Stimulated activated naive CD4-positive, alpha-beta T cell (primary cell): ENCODE data around the gene MMP3.

Experiments used
- DNase-seq, 6 experiments: peaks; one replicate each; lab custom pipeline; 2025; lab: John Stamatoyannopoulos, UW

MMP3 gene

DNA sequence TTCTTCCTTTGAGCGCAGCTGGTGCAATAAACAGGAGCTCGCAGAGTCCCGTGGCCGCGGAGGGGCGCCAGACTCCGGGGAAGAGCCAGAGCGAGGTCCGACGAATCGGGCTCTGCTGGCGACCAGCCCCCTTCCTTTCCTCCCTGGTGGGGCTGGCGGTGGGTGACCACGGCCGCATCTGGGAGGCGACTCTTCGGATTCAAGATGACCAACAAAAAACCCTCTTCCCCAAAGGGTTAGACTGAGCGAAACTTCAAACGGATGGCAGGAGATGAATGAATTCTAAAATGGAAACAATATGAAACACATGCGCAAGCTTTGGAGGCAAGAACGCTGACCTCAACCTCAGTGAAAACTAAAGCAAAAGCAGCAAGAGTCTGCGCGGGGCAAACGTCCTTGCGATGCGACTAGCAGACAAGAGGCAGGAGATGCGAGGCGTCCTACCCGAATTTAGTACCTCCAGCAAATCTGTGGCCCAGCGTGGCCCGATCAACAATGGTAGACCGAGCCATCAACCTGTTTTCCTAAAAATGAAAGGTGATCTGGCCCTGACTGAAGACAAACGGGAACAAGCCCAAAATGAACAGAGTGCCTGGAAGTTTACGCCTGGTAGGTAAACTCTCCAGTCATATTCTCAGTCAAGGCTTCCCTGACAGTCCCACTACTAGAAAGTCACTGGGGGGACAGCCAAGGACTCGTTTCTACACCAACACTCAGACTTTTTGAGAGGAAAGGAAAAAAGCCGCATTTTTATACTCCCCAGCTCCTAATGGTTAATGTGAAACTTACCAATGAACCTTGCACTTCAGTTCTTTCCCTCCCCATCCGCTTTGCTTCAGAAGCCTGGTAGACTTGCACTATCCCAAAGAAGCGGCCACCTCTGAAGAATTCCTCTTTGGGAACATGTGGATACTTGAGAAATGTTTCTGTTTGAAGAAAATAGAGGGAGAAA, 11.6 kb downstream of the MMP3 start:
- DNase-seq: no peak

DNA sequence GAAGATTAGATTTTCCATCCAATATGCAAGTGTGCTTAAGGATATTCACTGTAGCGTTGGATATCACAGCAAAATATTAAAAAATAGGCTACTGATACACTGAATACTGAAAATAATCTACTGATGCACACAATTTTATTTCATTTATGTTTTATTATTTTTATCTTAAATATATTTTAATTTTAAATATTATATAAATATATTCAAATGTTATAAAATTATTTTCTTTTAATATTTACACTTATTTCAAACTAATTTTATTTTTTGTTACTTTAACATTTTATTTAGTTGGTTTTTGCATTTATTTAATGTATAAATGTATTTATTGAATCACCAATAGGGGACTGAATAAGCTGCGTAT, 12.3 kb downstream of the MMP3 start:
- DNase-seq: no peak

DNA sequence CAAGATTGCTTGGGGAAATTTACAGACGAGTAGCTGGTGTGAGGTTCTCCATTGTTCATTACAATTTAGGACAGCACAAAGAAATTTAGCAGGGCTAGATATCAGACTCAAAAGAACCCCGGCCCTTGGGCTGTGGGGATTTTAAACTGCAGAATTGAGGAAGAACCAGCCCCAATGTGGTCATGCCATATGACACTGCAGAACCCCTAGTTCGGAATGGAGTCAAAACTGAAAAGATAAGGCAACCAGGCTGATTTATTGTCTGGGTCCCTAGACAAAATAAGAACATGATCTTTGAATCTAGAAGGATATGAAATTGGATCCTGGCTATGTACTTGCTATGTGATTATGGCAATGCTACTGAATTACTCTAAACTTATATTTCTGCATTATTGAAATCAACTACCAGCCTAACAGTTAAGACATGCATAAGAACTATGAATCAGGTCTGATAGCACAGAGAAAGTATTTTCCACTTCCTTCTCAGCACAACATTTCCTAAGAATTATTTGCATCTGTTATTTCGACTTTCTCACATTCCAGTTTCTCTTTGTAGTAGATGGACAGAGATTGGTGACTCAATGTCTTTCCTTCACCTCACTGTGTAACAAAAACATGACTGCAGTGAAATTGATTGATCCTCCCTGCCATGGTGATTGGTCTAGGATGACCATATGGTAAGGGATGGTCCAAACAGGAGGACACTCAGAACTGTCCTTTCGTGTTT, 13.2 kb downstream of the MMP3 start:
- no peak for DNase-seq

DNA sequence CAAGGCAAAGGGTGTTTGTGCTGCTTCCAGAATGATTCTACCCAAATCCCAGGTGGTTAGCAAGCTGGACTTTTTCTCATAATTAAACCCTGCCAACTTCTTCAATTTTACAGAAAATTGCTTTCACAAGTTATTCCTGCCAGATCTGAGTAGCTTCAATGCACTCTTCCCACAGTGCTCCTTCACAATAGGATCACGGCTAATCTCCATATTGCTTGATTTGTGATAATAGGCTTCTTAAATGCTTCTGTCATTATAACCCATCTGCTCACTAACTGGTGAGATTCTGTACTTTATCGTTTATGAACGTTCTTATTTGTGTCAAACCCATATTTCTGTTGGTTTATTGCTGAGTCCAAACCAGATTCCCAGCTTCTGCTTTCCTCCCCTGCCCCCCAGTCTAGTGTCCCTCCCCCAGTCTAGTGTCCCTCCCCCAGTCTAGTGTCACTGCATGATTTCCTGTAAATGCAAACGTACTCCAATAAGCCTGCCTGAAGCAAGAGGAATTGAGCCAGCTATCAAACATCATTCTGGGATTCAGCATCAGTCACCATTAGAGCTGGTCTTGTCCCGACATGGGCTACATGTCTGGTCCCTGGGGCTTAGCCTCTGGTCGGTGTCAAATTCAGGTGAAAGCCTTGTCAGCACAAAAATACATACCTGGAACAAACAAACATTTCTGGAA, 14.0 kb downstream of the MMP3 start:
- no peak for DNase-seq

DNA sequence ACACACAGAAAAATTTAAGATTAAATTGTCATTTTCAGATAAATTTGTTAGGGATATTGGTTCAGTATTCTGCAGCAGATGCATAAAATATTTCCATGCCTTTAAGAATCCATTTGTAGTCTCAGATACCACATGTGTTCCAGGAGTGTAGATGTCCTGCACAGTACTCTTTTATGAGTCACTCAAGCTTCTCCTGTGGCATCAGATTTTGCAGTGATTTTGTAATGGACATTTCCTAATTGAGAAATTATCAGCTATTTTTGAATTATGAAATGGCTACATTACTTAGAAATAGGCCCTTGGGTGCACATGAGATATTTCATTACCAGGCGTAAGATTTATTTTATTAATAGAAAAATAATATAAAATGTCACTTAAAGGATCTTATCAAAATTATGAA, 18.9 kb downstream of the MMP3 start:
- DNase-seq: no peak

DNA sequence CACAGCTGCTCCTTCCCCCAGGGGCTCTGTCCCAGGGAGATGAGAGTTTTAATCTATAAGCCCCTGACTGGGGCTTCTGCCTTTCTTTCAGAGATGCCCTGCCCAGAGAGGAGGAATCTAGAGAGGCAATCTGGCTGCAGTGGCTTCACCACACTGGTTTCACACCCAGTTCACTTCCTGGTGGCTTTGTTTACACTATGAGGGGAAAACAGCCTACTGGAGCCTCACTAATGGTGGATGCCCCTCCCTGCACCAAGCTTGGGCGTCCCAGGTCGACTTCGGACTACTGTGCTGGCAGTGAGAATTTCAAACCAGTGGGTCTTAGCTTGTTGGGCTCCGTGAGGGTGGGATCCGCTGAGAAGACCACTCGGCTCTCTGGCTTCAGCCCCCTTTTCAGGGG, 23.9 kb downstream of the MMP3 start:
- DNase-seq: no peak

DNA sequence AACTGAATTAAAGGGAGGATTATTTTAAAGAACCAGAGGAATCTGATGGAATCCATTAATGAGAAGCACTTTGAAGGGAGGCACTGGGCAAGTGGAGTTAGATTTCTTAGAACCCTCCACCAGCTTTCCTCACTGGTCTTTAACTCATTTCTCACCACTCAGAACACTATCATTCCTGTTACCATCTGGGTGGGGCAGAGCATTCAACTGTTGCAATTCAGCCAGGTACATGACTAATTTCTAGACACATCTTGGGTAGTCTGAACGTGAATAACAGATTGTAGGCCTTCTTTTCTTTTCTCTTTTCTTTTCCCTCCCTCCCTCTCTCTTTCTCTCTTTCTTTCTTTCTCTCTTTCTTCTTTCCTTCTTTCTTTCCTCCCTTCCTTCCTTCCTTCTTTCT, 29.9 kb downstream of the MMP3 start:
- DNase-seq: no peak

DNA sequence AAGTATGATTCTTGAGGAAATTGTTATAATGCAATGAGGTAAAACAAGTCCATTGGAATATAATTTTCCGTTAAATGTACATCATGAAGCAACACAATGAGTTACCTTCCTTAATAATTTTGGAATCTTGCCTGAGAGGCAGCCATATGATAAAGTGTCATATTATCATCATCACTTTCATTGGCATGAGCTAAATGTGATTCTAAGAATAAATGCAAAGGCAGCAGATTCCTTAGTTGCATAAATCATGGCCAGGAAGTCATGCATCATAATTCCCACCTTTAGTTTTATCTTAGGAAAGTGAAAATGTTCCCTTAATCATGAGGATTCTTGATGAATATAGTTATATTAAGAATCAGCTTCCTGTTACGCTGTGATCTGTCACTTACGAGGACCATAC, 31.2 kb downstream of the MMP3 start:
- no peak for DNase-seq

DNA sequence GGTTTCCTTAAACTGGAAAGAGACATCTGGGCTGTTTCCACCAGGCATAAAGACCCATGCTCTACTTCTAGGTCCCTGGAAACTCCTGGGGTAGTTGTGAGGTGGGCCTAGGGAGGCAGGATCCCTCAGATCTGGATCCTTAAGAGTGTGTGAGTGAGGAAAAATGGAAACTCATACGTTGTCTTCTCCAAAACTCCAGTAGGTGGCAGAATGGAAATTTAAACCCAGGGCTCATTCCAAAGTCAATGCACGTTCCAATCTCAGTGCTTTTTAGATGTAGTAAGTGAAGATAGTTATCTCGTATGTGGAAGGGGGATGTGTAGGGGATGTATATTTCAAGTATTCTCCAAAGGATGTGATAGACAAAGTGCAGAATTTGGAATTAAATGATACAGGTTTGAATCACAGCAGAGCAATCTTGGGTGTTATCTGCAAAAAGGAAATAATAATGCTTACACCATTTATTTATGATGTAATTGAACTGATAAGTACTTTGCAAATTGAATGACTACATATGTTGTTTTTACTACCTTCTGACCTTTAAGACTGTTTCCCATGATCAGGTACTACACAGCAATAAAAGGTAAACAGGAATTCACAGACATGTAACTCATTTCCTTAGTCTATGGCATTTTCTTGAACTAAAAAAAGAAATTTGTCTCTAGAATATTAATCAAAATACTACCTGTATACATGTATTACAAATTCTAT, 32.3 kb downstream of the MMP3 start:
- DNase-seq: no peak

DNA sequence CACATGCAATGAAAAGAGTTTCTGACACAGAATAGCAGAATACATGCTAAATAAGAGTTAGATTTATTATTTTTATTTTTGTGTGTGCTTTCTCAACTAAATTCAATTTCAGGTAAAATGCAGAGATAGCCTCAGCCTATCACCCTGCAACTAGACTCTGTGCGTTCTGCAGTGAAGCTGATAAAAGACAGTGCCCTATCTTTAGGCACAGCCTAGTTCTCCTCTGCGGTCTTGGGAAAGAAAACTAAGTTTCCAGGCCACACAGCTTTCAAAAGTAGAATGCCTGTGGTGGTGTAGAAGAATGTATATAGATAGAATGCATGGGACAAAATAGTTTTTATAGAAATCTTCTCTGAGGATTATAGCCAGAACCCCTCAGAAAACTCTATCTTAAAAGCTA, 33.4 kb downstream of the MMP3 start:
- no peak for DNase-seq

DNA sequence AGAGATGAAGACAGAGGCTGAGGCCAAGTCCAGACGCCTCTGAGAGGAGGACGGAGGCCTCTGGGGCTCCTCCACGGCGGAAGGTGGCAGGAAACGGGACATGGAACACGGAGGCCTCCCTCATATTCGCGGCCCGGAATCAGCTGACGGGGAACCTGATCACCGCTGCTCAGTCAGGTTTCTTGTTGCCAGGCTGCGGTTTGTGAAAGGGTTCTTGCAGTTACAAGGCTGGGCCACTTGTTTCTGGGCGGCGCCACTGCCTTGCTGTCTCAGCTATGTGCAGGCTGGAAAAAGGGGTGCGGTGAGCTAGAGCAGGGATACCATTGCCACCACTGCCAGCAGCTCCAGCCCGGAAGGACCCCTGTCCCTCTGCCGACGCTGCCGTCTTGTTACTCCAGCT, 35.5 kb downstream of the MMP3 start:
- DNase-seq: no peak

DNA sequence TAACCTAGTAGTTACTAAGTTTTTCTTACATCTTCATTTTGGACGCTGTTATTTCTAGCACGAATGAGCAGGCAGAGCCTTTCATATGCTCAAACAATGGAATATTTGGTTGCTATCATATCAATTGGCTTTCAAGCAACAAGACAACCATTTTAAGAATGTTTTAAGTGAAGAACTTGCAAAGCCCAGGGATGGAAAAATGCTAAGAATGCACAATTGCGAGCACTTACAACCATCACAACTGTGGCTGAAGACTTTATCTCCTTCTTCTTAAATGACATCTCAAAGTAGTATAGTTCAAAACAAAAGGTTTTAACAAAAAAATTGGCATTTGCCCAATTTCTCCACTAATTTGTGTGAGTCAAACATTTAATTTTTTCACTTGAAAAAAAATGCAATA, 37.1 kb downstream of the MMP3 start:
- DNase-seq: no peak

DNA sequence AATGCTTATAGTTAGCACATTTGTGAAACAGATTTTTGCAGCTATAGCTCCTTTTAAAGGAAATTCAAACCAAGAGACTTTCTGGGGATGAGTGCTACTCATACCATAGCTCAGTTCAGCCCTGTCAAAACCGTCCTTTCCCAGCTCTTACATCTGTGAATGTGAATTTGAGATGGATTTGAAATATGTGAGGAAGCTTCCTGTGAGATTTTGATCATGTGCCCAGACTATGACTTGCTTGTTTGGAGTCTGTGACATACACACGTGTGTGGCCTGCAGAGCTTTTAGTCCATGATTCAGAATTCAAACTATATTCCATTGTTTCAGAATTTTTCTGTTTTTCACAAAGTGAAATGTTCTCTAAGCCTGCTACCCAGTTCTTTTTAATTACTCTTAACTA, 41.1 kb downstream of the MMP3 start:
- DNase-seq: no peak

DNA sequence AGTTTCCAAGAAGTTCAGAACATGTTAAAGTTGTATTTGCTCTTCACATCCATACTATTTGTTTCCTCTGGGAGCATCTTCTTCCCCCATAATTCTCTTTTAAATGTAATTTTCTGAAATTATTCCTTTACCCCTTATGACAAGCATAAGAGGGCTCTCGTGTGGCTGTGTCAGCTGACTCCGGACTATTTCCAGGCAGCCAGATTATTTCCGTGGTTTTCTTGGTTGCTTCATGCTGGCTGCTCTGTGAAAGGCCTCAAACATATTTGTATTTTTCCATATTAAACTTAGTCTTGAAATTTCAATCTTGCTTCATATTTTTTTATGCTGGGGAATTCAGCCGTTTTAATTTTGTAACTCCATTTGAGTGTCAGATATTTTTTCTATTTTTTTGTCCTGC, 42.6 kb downstream of the MMP3 start:
- DNase-seq: no peak

DNA sequence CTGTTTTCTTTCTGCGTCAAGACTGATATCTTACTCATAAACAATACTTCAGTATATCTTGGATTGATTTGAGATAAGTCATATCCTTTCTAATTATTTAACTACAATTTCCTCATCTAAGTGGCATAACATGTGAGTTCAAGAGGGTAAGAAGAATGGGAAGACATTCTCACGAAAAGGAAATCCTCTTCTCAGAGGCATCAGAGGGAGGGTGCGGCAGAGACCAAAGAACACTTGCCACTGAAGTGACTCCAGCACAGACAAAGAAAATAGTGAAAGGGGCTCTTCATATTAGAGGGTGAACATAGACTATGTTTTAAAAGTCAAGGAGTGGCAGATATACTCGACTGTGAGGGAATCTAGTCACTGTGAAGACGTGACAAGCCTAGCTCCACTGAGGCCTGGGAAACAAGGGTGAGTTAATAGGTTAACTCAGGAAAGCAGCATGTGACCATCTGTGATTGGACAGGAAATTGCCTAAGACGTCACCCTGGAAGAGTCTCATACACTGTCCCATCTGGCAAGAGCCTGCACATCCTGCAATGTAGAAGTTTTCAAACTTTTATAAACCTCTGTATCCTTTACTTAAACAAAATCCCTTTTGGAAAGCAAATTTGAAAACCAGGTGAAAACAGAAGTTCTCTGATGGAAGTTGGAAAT, 43.6 kb downstream of the MMP3 start:
- no peak for DNase-seq

DNA sequence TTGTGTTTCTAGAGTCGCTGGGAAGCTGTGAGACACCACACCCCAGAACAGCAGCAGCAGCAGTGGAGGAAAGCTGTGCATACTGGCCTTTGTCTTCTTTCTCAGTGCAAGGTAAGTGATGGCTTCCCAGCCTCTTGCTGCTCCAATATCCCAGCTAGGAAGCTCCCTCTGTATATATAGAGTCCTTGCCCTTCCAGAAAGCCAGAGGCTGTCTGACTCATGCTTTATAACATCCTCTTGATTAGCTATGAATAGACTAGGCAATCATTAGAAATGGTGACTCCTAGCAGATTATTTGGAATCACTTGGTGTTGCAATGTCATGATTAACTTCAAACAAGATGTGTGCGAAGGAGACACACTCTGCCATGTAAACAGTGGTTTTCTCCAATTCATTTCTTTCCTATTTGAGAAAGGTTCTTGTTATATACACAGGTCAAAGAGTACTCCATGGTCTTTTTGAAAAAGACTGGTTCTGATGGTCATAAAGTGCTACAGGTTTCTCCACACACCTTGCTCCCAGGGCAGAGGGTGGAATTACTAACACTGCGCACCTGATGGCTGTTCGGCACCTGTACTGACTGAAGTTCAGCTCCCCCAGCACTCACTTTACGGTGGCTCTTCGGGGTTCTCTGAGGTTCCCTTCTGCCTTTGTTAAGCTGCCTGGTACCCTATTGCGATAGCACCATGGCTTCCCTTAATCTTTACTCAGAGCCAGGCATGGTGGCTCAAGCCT, 45.2 kb downstream of the MMP3 start, which contains the start of gene MMP1:
Gene MMP1, minus strand, starts transcription at position 149 of the 735 bp plus-strand sequence. Its CDS starts 68 bp downstream, at position 81.
- DNase-seq: no peak

DNA sequence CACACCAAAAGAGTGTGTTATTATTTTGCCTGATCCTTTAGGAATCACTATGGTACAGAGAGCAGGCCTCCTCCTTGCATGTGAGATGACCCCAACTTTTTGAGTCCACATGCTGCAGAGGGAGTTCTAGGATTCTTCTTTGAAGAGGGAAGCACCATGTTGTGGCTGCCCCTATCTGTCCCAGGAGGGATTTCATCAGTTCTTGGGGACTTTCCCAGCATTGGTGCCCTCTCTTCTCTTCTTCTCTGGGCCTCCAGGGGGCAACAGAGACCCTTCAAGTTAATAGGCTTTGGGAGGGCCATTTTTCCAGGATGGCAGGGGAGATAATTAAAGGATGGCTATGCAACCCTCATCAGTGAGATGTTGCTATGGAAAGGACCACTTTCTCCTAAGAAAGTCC, 49.0 kb downstream of the MMP3 start:
- DNase-seq: no peak

DNA sequence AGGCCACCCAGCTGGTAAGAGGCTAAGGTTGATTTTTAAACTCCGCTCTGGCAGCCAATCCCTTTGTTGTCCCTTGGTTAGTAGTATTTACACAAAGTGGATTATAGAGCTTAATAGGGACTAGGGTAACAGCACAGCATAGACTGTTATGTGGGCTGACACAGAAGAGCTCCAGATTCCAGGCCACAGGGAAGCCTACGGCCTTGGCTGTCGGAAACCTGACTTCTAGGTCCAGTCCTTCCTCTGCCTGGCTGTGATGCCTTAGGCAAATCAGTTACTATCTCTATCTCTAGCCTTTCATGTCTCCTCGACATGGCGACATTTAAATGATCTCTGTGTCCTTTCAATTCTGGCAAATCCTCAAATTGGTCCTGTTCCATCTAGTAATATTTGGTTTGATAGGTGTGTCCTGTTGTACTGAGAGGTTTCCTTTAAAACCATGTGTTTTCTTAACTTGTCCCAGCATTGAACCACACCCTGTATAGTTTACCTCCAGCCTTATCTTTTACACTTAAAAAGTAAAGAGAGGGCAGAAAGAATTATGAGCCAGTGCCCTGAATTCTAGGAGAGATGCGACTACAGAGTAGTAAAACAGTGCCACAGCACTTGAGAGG, 49.6 kb downstream of the MMP3 start:
- DNase-seq: no peak

DNA sequence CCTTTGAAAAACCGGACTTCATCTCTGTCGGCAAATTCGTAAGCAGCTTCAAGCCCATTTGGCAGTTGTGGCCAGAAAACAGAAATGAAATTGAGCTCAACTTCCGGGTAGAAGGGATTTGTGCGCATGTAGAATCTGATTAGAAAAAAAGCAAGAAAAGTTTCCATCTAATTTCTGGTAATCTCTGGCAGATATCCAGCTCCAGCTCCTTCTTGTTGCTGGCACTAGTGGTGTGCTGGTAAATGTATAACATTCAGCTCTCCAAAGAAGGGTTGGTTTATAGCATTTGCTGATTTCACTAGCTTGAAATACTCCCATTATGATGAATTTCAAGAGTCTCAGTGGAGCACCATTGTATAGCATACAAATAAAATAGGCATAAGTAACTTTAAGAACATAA, 50.8 kb downstream of the MMP3 start:
- DNase-seq: no peak

DNA sequence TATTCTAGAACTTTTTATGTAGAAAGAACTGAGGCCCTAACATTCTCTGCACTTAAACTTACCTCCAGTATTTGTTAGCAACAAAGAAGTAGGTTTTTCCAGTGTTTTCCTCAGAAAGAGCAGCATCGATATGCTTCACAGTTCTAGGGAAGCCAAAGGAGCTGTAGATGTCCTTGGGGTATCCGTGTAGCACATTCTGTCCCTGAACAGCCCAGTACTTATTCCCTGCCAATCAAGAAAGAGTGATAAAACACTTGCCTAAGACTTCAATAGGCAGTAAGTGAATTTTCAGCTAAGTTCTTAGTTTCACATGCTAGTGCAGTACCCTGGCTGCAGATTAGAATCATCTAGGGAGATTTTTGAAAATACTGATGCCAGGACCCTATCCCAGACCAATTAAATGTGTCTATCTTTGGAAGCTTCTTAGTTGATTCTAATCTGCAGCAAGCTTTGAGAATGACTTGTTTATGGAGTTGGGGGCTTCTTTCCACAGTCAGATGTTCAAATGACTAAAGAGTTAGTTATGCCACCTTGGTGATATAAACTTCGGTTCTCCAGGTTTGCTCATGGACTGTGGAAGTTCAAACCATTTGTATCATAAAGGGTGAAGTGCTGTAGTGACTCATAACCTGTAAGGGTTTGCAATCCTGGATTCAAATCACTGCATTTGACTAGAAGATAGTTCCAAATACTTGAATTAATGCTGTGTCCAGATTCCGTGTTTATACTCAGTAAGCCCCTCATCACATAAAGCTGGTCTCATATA, 52.0 kb downstream of the MMP3 start:
- DNase-seq: no peak
